ENCODE results near the gene KRTAP2-1. TPM values are rescaled to one million over a fixed set of nuclear protein-coding genes. Genes with fewer than 3 reads are reported as not detected.
"Not testable (repeated sequence)": the region's sequence is repeated elsewhere in the genome, so short reads cannot be mapped to it uniquely, and the experiment has no call there.

Gene KRTAP2-1
- total and polyA plus RNA-seq, 8 donors, result not detected

DNA sequence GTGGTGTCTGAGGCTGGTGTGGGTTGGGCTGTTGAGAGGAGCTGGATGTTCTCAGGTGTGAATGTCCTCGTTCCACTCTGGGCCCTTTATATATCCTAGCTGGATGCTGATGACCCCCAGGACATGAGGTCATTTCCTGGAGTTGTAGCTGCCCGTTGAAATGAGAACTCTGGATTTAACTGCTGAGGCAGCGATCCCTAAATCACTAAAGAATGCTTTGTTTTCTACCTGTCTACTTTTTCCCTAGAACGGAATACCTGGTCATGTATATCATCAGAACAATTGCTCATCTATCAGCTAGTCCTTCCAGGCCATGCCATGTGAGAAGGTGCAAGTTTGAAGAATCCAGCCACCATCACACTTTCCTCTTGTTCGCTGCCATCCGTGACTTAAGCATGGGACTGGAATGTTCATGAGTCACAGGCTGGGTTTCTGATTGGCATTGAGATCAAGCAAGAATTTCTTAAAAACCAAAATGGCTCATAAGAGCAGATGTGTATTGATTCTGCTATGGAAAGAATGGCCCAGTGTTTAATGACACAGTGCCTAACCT is 13.0 kb upstream of the KRTAP2-1 start, which contains the start of gene KRTAP2-3:
Gene KRTAP2-3, minus strand, starts transcription at position 63 of the 553 bp plus-strand sequence. CDS start 64 bp downstream, outside the sequence.
- intact Hi-C loops (cut with DNase I), result no loop called here
- no peak for FAIRE-seq
- no peaks in the 10 kb centered on the region for H3K4me1 ChIP-seq

DNA sequence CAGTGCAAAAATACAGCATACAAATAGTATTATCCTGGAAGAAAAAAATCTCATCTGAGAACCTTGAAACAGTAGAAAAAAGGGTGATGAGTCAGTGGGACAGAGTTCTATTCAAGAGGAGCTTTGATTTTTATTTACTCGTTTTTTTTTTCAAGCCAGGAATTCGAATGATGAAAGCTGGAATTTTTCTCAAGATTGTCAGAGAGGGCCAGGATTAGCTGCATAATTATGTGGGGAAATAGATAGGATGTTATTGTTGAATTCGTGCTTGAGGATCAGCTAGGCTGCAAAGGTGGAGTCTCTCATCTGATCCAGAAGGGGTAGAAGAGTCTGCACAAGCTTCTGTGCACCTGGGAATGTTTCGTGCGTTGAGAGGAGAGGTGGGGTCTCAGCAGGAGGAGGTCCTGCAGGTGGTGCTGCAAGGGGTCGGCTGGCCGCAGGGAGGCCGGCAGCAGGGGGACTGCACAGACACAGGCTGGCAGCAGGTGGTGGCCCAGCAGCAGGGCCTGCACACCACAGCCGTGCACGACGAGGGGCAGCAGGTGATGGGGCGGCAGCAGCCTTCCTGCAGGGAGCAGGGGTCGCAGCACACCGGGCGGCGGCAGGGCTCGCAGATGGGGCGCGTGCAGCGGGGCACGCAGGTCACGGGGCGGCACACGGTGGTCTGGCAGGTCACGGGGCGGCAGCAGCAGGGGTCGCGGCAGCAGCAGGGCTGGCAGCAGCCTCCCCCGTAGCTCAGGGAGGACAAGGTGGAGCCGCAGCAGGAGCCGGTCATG is 12.3 kb upstream of the KRTAP2-1 start:
- DNase-seq; FAIRE-seq; H3K4me1 ChIP-seq; H3K27me3 ChIP-seq; H3K9me3 ChIP-seq; H3K36me3 ChIP-seq; intact Hi-C loops (cut with DNase I); H3K4me3 ChIP-seq; H3K27ac ChIP-seq; ATAC-seq: not testable (repeated sequence)
- WGBS, 2 donors, result 23 to 33% methylated on average over 10 to 13 of the region's 31 CpGs

More for the DNA sequence above, 13.0 kb upstream of the KRTAP2-1 start, which contains the start of gene KRTAP2-3:
- TF ChIP-seq, protein P1, sequence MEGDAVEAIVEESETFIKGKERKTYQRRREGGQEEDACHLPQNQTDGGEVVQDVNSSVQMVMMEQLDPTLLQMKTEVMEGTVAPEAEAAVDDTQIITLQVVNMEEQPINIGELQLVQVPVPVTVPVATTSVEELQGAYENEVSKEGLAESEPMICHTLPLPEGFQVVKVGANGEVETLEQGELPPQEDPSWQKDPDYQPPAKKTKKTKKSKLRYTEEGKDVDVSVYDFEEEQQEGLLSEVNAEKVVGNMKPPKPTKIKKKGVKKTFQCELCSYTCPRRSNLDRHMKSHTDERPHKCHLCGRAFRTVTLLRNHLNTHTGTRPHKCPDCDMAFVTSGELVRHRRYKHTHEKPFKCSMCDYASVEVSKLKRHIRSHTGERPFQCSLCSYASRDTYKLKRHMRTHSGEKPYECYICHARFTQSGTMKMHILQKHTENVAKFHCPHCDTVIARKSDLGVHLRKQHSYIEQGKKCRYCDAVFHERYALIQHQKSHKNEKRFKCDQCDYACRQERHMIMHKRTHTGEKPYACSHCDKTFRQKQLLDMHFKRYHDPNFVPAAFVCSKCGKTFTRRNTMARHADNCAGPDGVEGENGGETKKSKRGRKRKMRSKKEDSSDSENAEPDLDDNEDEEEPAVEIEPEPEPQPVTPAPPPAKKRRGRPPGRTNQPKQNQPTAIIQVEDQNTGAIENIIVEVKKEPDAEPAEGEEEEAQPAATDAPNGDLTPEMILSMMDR (IDR thresholded peaks at IDR 0.05), result no peak
- H3K27me3 ChIP-seq, result peaks cover 0 to 10% (median 3%) of the 10 kb centered on the region in 4 donors
- no peak within 1 kb of the TSS for H3K4me3 ChIP-seq
- DNase-seq (no peak), ATAC-seq (no peak)
- no peak within 1 kb of the TSS for H3K27ac ChIP-seq
- 52 to 54% methylated on average over 6 of the region's 6 CpGs for WGBS, 2 donors
- no peaks in the 10 kb centered on the region for H3K36me3 ChIP-seq
- H3K9me3 ChIP-seq, result no peaks in the 10 kb centered on the region

DNA sequence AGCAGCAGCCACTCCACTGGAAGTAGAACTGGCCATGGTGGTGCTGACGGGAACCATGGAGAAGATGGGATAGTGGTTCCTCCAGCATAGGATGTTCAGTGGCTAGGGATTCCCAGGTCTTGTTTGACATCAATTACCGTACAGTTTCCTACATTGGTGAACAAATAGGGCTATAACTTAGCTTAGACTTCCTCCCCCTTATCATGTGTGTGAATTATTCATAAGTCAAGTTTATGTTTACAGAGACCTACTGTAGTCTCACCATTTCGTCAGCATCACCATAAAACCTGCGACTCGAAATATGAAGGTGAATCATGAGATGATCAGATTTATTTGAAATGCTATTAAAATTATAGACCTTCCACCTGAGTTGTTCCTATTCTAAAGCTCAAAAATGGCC is 11.6 kb upstream of the KRTAP2-1 start:
- Histone ChIP-seq H3K27ac (no peak overlapping the region), H3K27me3 (peaks cover 0 to 10% (median 3%) of the 10 kb centered on the region in 4 donors), H3K4me3 (no peak overlapping the region), H3K4me1 (no peaks in the 10 kb centered on the region), H3K36me3 (no peaks in the 10 kb centered on the region), H3K9me3 (no peaks in the 10 kb centered on the region)
- TF ChIP-seq, protein P1 (IDR thresholded peaks at IDR 0.05), result no peak
- intact Hi-C loops (cut with DNase I), result no loop called here
- WGBS, 2 donors, result 67 to 86% methylated on average over 5 of the region's 5 CpGs
- ATAC-seq (no peak), FAIRE-seq (no peak), DNase-seq (no peak)

DNA sequence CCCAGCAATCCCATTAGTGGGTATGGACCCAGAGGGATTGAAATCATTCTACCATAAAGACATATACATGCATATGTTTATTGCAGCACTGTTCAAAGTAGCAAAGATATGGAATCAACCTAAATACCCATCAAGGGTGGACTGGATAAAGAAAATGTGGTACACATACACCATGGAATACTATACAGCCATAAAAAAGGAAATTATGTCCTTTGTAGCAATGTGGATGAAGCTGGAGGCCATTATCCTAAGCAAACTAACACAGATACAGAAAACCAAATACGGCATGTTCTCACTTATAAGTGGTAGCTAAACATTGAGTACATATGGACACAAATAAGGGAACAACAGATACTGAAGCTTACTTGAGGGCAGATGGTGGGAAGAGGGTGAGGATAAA is 10.4 kb upstream of the KRTAP2-1 start:
- TF ChIP-seq, protein P1 (IDR thresholded peaks at IDR 0.05), result no peak
- intact Hi-C loops (cut with DNase I), result no loop called here
- DNase-seq, result no peak
- Histone ChIP-seq H3K36me3 (no peaks in the 10 kb centered on the region), H3K9me3 (no peaks in the 10 kb centered on the region), H3K4me1 (no peaks in the 10 kb centered on the region), H3K27ac (no peak overlapping the region), H3K27me3 (peaks cover 0 to 10% (median 3%) of the 10 kb centered on the region in 4 donors), H3K4me3 (no peak overlapping the region)
- WGBS, 2 donors, result 88 to 93% methylated on average over 1 of the region's 1 CpG
- no peak for FAIRE-seq
- no peak for ATAC-seq

DNA sequence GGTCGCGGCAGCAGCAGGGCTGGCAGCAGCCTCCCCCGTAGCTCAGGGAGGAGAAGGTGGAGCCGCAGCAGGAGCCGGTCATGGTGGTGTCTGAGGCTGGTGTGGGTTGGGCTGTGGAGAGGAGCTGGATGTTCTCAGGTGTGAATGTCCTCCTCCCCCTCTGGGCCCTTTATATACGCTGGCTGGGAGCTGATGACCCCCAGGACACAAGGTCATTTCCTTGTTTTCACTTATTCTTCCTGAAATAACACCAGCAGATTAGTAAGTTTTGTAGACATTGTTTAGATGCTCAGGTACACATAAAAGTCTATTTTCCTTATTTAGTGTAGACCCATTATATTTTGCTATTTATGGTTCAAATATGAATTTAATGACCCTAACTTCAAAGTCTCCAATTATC is 8.0 kb upstream of the KRTAP2-1 start, which contains the start of gene KRTAP2-2:
Gene KRTAP2-2, minus strand, starts transcription at position 101 of the 400 bp plus-strand sequence. Its CDS starts 19 bp downstream, at position 82.
- H3K9me3 ChIP-seq; FAIRE-seq; intact Hi-C loops (cut with DNase I); H3K27me3 ChIP-seq; ATAC-seq; H3K36me3 ChIP-seq; H3K4me1 ChIP-seq; H3K27ac ChIP-seq; H3K4me3 ChIP-seq; DNase-seq: not testable (repeated sequence)
- 29 to 30% methylated on average over 1 of the region's 6 CpGs for WGBS, 2 donors

DNA sequence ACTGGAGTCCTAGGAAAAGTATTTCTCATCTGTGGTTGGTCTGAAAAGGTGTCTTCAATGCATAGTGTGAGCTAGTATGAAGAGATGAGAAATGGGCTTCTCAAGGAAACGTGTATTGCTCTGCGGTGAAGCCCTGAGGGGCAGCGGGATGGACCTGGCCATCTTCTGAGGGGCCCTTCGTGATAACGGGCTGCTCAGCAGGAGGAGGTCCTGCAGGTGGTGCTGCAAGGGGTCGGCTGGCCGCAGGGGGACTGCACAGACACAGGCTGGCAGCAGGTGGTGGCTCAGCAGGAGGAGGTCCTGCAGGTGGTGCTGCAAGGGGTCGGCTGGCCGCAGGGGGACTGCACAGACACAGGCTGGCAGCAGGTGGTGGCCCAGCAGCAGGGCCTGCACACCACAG is 7.4 kb upstream of the KRTAP2-1 start:
- DNase-seq; H3K4me3 ChIP-seq; H3K9me3 ChIP-seq; intact Hi-C loops (cut with DNase I); H3K27me3 ChIP-seq; ATAC-seq; FAIRE-seq; H3K4me1 ChIP-seq; H3K27ac ChIP-seq; H3K36me3 ChIP-seq: not testable (repeated sequence)
- WGBS, 2 donors, result 54 to 58% methylated on average over 7 to 9 of the region's 9 CpGs

All from pancreas (tissue), 10 donors.